Ishikawa (cell line): ENCODE measurements around the gene ZNF213.
A peak's percentile ranks its signal among the peaks of the same experiment; 100 is the strongest.

ENCODE experiments used
- CEBPB ChIP-seq: IDR thresholded peaks from 2 replicates; pipeline ENCODE4 v1.6.1; 2012
- CREB1 ChIP-seq: IDR thresholded peaks from 2 replicates; pipeline ENCODE4 v1.6.1; 2012; ENCODE audit warnings: low read depth
- EP300 ChIP-seq: IDR thresholded peaks from 2 replicates; pipeline ENCODE4 v1.6.1; 2012; ENCODE audit warnings: borderline replicate concordance
- FOXM1 ChIP-seq: IDR thresholded peaks from 2 replicates; pipeline ENCODE4 v1.6.1; 2012; ENCODE audit warnings: low read depth, borderline replicate concordance
- MAX ChIP-seq: IDR thresholded peaks from 2 replicates; pipeline ENCODE4 v1.6.1; 2012
- NFIC ChIP-seq: IDR thresholded peaks from 2 replicates; pipeline ENCODE4 v1.6.1; 2012
- RAD21 ChIP-seq: IDR thresholded peaks from 2 replicates; pipeline ENCODE4 v1.6.1; 2012; ENCODE audit warnings: low read depth
- TAF1 ChIP-seq: IDR thresholded peaks from 2 replicates; pipeline ENCODE4 v1.6.1; 2012; ENCODE audit warnings: low read depth, mild to moderate bottlenecking
- TCF12 ChIP-seq: IDR thresholded peaks from 2 replicates; pipeline ENCODE4 v1.6.1; 2012; ENCODE audit warnings: low read depth
- TEAD4 ChIP-seq: IDR thresholded peaks from 2 replicates; pipeline ENCODE4 v1.6.1; 2012
- YY1 ChIP-seq: IDR thresholded peaks from 2 replicates; pipeline ENCODE4 v1.6.1; 2012; ENCODE audit warnings: low read depth
- ZBTB7A ChIP-seq: IDR thresholded peaks from 2 replicates; pipeline ENCODE4 v1.6.1; 2012; ENCODE audit warnings: low read depth
- TF ChIP-seq, protein P1 (sequence below): IDR thresholded peaks from 2 replicates; pipeline ENCODE4 v1.6.1; 2012

DNA sequence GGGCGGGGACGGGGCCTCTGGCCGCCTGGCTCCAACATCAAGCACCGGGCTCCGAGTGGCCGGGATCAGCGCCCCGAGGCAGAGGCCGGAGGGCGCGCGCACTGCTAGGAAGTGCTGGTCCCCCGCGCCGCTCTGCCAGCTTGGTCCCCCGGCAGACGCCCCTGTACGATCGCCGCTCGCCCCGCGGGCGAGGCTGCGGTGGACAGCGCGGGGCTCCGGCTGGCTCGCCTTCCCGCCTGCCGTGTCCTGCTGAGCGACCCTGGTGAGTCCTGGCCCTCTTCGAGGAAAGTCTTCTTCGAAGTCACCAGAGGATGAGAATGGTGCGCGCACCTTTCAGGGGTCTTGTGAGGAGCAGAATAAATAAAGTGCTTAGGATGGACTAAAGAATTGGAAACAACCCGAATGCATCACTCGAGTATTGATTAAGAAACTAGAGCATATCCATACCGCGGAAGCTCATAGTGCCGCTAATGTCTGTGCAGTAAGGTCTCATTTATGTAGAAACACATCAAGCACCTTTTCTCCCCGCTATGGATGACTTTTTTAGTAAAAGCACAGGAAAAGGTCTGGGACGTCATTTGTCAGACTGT is 392 bp downstream of the ZNF213 start:
- TF ChIP-seq MAX (no peak; the same call in 1 of the 2 replicates), RAD21 (no peak), FOXM1 (no peak), ZBTB7A (no peak), CEBPB (no peak), TAF1 (peak; percentile 47; the same call in 1 of the 2 replicates), NFIC (no peak), EP300 (no peak), TCF12 (no peak; the same call in 1 of the 2 replicates), TEAD4 (no peak), CREB1 (no peak), YY1 (no peak)
- TF ChIP-seq, protein P1, sequence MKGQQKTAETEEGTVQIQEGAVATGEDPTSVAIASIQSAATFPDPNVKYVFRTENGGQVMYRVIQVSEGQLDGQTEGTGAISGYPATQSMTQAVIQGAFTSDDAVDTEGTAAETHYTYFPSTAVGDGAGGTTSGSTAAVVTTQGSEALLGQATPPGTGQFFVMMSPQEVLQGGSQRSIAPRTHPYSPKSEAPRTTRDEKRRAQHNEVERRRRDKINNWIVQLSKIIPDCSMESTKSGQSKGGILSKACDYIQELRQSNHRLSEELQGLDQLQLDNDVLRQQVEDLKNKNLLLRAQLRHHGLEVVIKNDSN = no peak
